Measurements from ENCODE around the gene ST7.

Gene ST7

GRCh38 chr7:117006907-117007684 lies 53.8 kb downstream of the ST7 start:
- Histone ChIP-seq H3K4me1 (peaks cover 0 to 72% (median 29%) of the 10 kb centered on the region in 4 donors), H3K27ac (peak overlapping the region in 1 of 2 donors; percentile 35), H3K36me3 (no peaks in the 10 kb centered on the region), H3K27me3 (no peaks in the 10 kb centered on the region), H3K4me3 (no peak overlapping the region), H3K9me3 (no peaks in the 10 kb centered on the region)
- no peak for DNase-seq
- TF ChIP-seq CTCF (IDR thresholded peaks at IDR 0.05): no peak
- intact Hi-C loops (cut with DNase I; ENCODE audit: low total_unique reads): no loop called here

GRCh38 chr7:117008118-117008885 lies 55.0 kb downstream of the ST7 start:
- Histone ChIP-seq H3K27ac (peak overlapping the region in 1 of 2 donors; percentile 2), H3K9me3 (no peaks in the 10 kb centered on the region), H3K4me3 (no peak overlapping the region), H3K36me3 (no peaks in the 10 kb centered on the region), H3K27me3 (no peaks in the 10 kb centered on the region), H3K4me1 (peaks cover 0 to 84% (median 31%) of the 10 kb centered on the region in 4 donors)
- no peak for TF ChIP-seq CTCF (IDR thresholded peaks at IDR 0.05)
- DNase-seq: no peak
- intact Hi-C loops (cut with DNase I; ENCODE audit: low total_unique reads): no loop called here

DNA sequence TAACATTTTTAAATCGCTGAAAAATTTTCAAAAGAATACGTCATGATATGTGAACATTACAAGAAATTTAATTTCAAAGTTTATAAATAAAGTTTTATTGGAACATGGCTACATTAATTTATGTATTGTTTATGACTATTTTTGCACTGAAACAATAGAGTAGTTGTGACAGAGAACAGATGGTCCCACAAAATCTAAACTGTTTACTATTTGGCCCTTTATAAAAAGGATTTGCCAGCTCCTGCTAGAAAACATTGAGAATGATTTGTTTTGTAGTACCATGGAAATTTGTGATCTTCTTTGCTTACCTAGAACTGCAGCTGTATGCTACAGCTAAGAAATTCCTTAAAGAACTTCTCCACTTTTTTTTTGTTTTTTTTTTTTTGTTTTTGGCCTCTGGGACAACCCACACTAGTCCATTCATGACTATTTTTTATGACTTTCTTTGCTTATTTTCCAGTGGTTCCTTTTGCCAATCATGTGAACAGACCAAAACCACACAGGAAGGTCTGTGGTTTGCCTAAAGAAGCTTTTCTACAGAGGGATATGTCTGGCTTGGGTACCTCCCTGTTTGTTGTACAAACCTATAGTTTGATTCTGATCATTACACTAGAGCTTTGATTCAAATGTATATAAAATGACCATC lies 55.7 kb downstream of the ST7 start:
- Histone ChIP-seq H3K4me3 (no peak overlapping the region), H3K36me3 (no peaks in the 10 kb centered on the region), H3K27me3 (no peaks in the 10 kb centered on the region), H3K9me3 (no peaks in the 10 kb centered on the region), H3K4me1 (peaks cover 0 to 90% (median 31%) of the 10 kb centered on the region in 4 donors), H3K27ac (peak overlapping the region in 1 of 2 donors; percentile 83)
- no peak for DNase-seq
- TF ChIP-seq CTCF (IDR thresholded peaks at IDR 0.05): no peak
- intact Hi-C loops (cut with DNase I; ENCODE audit: low total_unique reads): no loop called here

DNA sequence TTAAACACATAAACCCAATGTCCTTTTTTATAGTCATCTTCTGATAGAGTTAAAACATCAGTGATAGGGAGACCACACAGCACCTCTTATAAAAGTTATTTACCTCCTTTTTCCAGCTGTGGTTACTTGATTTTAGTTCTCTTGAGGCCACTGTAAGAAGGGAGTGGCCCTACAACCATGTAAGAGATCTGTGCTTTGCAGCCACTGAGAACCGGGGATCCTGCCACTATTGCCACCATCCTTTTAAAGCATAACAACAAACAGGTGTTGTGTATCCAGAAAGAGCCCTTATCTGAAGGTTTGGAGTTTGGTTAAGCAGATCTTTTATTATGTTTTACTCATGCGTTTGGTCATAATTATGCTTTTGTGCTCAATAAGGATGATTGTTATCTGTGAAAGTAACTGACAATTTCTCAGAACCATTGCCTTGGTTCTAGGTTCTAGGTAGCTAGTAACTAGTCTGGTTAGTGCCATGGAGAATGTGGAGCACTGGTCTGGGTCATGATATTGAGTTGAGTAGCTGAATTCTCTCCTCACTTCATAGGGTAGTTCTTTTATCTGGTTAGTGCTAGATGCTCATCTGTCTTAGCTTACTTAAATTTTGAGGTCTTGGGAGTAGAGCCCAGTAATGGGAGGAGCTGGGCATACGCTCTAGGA lies 56.5 kb downstream of the ST7 start:
- H3K4me1 ChIP-seq: peaks cover 0 to 87% (median 33%) of the 10 kb centered on the region in 4 donors
- no peak overlapping the region for H3K4me3 ChIP-seq
- H3K27me3 ChIP-seq: no peaks in the 10 kb centered on the region
- no peak for DNase-seq
- TF ChIP-seq CTCF (IDR thresholded peaks at IDR 0.05): no peak
- H3K9me3 ChIP-seq: no peaks in the 10 kb centered on the region
- H3K27ac ChIP-seq: peak overlapping the region; percentile 50 to 83
- H3K36me3 ChIP-seq: no peaks in the 10 kb centered on the region
- intact Hi-C loops (cut with DNase I; ENCODE audit: low total_unique reads): no loop called here

DNA sequence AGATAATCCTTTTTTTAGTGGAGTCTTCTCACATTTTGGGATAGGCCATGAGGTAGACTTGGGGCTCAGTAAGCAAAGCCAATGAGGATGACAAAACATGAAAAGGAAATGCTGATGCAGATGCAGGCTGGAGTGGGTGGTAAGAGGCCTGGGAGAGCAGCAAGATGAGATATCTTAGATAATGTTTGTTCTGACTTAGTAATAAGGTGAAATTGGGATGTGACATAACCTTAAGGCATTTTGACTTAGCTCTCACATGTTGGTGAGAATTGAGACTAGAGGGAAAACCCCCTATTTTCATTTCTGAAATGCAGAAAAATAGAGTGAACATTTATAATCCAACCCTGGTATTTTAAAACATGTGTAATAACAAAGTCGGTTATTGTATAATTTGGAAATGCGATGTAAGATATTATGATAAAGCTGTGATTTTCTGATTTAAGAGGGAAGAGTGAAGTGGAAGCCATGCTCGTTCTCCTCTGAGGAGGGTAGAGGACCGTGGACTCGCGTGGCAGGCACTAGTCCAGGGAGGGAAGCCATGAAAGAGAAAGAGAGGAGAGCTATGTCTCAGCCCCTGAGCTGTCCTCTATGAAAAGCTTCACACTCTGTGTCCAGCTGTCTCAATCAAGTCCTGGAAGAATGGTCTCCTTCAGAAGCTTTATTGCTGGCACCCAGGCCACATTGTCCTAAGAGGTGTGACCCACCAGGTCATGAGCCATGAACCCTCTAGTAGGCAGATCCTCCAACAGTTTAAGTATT lies 57.3 kb downstream of the ST7 start:
- H3K4me3 ChIP-seq: no peak overlapping the region
- H3K27me3 ChIP-seq: no peaks in the 10 kb centered on the region
- no peaks in the 10 kb centered on the region for H3K9me3 ChIP-seq
- intact Hi-C loops (cut with DNase I; ENCODE audit: low total_unique reads): no loop called here
- DNase-seq: no peak
- TF ChIP-seq CTCF (IDR thresholded peaks at IDR 0.05): no peak
- no peaks in the 10 kb centered on the region for H3K36me3 ChIP-seq
- H3K4me1 ChIP-seq: peaks cover 0 to 86% (median 33%) of the 10 kb centered on the region in 4 donors
- peak overlapping the region; percentile 50 to 83 for H3K27ac ChIP-seq

Measured in tibial artery (tissue), 4 donors.